NCI-H128 (cell line): Measurements from ENCODE around the gene BAZ2B.

Experiments used
- DNase-seq: peaks from one replicate; lab custom pipeline; 2025; ENCODE audit not compliant: unreplicated experiment; lab: John Stamatoyannopoulos, UW

BAZ2B gene

GRCh38 chr2:159326569-159327255 is 289.6 kb downstream of the BAZ2B start:
- DNase-seq: no peak

GRCh38 chr2:159322419-159322818 is 293.9 kb downstream of the BAZ2B start:
- no peak for DNase-seq

GRCh38 chr2:159317392-159318088 is 298.8 kb downstream of the BAZ2B start:
- no peak for DNase-seq

GRCh38 chr2:159307942-159308341 is 308.4 kb downstream of the BAZ2B start:
- no peak for DNase-seq

DNA sequence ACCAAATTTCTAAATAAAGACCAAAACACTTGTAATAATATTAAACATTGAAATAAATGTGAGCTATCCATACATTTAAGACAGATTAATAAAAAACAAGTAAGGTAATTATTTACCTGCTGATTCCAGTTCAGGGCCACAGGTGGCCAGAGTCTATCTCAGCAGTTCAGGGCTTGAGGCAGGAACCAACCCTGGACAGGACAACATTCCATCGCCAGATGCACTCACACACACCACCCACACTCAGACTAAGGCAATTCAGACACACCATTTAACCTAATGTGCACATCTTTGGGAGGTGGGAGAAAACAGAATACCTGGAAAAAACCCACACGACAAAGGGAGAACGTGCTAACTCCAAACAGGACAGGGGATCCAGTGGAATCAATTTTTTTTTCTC is 315.8 kb downstream of the BAZ2B start:
- no peak for DNase-seq

GRCh38 chr2:159298967-159299366 is 317.4 kb downstream of the BAZ2B start:
- no peak for DNase-seq

DNA sequence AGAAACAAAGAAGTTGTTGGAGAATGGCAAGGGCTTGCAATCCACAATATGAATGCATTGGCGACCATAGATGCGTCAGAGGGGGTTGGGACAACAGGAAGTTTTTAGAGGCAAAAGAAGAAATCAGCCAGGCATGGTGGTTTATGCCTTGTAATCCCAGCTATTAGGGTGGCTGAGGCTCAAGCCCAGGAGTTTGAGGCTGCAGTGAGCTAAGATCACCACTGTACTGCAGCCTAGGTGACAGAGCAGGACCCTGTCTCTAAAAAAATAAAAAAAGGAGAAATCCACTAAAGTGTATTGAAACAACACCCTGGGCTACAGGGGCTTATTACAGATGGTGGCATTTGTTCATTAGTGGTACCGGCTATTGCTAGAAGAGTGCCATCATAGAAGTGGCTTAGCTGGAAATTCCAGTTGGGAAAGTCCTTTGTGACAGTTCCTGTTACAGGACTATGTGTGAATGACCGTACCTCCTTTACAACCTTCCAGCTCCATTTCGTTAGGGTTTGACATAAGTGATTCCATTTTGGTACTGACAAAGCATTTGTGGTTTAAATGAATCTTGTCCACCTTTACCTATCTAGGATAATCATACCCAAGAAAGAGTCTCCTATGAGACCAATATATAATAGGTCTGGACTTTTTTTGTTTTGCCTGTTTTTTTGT is 319.2 kb downstream of the BAZ2B start:
- no peak for DNase-seq

DNA sequence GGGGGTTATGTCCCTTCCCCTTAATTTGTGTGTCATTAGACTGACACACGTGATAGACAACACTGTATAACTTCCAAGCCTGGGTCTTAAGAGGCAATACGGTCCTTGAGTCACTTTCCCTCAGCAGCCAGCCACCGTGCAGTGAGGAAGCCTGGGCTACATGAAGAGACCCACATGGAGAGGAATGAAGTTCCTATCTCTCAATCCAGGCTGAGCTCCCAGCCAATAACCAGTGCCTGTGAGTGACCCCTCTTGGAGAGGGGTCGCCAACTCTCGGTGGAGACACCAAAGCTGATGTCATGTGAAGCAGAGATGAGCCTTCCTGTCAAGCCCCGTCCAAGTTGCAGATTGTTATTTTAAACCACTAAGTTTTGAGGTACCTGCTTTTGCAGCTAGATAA is 324.2 kb downstream of the BAZ2B start:
- DNase-seq: no peak

GRCh38 chr2:159290289-159290907 is 325.9 kb downstream of the BAZ2B start:
- no peak for DNase-seq

DNA sequence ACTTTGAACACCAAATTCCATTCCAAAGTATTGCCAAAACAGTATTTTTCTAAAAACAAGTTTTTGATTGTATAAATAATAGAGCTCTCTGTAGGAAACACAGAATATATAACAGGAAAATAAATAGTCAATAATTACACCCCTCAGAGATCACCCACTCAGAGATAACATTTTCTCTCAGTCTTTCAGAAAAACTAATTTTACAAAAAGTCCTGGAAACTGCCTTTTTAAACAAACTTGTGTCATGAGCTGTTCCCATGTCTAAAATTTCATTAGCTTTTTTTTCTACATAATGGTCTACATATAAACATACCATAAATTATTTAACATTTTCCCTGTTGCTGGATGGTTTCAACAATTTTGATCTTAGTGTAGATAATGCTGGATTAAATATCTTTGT is 328.6 kb downstream of the BAZ2B start:
- no peak for DNase-seq

DNA sequence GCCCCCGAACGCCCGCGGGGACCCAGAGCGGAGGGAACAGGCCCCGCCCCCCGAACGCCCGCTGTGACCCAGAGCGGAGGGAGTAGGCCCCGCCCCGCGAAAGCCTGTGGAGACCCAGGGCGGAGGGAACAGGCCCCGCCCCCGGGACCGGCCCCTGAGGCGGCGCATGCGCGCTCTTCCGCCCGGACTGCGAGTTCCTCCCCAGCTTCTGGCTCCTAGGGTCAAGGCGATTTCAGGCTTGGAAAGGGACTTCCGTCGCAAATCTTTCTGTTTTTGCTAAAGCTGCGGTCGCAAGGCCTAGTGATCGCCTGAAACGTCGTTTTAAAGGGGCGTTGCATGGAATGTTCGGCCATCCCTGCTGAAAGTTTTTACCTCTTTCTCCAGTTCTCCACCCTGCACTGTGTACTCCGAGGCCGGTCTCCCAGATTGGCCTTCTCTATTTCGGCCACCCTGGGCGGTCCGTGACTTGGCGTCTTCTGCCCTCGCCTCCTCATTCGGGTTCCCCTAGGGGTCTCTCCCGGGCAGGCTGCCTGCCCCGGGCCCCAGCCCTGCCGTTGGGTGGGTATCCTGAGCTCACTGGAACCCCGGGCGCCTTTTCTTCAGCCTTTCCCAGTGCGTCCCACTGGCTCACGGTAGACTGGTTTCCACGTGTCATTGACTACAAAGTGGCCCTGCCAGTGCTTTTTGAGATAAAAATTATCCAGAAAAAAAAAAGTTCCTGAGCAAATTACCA is 329.5 kb downstream of the BAZ2B start:
- peak; percentile 92 for DNase-seq

- peak; percentile 8 for DNase-seq
Measured at GRCh38 chr2:159285929-159286708, 330.2 kb downstream of the BAZ2B start, which contains the start of gene WDSUB1. Gene WDSUB1 (minus strand): TSS chr2:159286703. CDS start chr2:159283069, 3,634 bp downstream.

DNA sequence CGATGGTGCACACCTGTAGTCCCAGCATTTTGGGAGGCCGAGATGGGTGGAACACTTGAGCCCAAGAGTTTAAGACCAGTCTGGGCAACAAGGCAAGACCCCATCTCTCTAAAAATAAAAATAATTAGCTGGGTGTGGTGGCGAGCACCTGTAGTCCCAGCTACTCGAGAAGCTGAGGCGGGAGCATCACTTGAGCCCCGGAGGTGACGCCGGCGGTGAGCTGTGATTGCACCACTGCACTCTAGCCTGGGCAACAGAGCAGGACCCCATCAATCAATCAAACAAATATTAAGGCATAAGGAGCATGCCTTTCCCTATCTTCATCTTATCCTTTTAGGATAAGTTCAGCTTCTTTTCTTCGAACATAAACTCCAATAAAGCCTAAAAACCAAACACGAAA is 330.9 kb downstream of the BAZ2B start:
- no peak for DNase-seq

DNA sequence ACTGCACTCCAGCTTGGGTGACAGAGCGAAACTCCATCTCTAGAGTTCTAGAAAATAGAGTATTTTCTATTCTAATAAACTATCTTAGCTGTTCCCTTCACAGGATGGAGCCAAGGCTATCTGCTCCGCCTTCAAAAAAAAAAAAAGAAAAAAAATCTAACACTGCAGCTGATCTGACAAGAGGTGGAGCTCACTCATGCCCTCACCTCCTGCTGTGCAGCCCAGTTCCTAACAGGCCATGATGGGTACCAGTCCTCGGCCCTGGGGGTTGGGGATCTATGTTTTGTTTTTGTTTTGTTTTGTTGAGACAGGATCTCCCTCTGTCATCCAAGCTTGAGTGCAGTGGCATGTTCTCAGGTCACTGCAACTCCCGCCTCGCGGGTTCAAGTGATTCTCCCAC is 332.8 kb downstream of the BAZ2B start:
- no peak for DNase-seq

DNA sequence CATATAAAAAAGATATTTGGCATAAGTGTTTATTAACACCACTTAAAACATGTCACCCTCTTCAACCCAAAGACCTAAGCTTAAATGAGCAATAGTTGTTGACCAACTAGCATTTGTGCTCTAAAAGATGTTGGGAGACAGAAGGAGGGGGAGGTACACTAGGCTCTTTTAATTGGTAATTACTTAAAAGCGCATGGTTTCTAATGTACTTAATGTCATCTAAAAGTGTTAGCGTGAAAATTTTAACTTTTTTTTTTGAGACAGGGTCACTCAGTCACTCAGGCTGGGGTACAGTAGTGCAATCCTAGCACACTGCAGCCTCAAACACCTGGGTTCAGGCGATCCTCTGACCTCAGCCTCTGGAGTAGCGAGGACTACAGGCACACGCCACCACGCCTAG is 335.3 kb downstream of the BAZ2B start:
- no peak for DNase-seq

- DNase-seq: no peak
Measured at GRCh38 chr2:159279700-159280099, 336.6 kb downstream of the BAZ2B start.

DNA sequence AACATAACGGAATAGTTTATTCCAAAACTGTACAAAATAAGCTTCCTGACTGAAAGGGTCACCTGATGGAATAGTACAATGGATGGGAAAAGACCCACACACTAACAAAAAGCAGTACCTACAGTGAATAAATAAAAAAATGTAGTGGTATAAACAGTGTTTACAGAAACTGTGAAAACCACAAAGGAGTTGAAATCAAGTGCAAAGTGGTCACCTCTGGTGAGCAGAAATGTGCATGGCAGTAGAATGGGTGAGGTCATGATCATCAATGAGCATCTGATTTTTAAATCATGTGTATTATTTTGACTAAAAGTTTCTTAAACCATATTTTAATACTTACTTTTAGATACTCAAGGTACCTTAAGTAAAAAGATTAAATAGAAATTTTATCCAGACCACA is 341.2 kb downstream of the BAZ2B start:
- DNase-seq: no peak

DNA sequence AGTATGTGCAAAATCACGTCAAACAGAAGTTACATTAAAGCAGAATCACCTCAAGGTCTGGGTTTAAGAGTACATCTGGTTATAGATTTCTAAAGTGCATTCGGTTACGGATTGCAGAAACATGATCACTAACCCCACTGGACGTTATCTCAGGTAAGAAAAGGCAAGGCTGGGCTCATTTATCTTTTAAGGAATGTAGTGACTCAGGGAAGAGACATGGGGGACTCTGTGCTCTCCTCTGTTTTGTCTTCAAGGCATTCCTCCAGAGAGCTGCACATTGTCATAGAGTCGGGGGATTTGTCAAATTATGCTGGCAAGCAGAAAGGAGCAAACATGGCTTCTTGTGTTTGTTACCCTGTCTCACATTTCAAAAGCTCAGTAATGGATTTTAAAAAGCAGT is 344.2 kb downstream of the BAZ2B start:
- DNase-seq: no peak

DNA sequence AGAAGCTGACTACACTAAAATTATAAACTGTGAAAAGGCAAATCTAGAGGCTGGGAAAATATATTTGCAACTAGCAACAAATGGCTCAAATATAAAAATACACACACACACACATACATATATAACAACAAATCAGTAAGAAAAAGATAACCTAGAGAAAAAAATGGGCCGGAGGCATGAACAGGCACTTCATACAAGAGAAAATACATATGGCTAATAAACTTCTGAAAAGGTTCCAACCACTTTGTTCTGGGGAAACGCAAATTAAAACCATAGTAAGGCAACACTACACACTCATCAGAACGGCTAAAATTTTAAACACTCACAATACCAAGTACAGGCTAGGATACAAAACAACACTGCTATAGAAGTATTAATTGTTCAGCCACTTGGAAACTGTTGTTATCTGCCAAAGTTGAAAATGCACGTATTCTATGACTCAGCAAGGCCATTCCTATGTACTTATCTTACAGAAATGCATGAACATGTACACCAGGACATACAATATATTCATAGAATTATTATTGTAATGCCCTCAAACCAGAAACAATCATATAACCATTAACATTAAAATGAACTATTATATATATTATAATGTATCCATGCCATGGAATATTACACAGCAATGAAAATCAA is 345.5 kb downstream of the BAZ2B start:
- DNase-seq: no peak
